Measurements from ENCODE around the gene GSN. TPM values are rescaled to one million over a fixed set of nuclear protein-coding genes. Genes with fewer than 3 reads are reported as not detected.

GSN gene
- total and polyA plus RNA-seq, 9 donors = 269 to 422 (median 313) TPM

- peak; percentile 63 for DNase-seq
- Histone ChIP-seq H3K9me3 (replicated peaks; ENCODE audit: control insufficient read depth, low read depth, low read length) (no peaks in the 10 kb centered on the region), H3K27me3 (ENCODE audit: control insufficient read depth, insufficient read depth, low read length) (no peaks in the 10 kb centered on the region), H3K36me3 (ENCODE audit: control insufficient read depth, insufficient read depth, low read length) (peaks cover 10% of the 10 kb centered on the region), H3K4me3 (ENCODE audit: low read length) (no peak overlapping the region), H3K27ac (ENCODE audit: low read length) (peak overlapping the region; percentile 54), H3K4me1 (ENCODE audit: control insufficient read depth, insufficient read depth, low read length) (peaks cover 53% of the 10 kb centered on the region)
- 35% methylated on average over 3 of the region's 6 CpGs for WGBS (ENCODE audit: insufficient coverage)
These were observed 26.3 kb downstream of the GSN start for GRCh38 chr9:121294151-121294743.

GRCh38 chr9:121294866-121295661 is 27.1 kb downstream of the GSN start:
- Histone ChIP-seq H3K36me3 (ENCODE audit: control insufficient read depth, insufficient read depth, low read length) (peaks cover 10% of the 10 kb centered on the region), H3K4me3 (ENCODE audit: low read length) (no peak overlapping the region), H3K27ac (ENCODE audit: low read length) (peak overlapping the region; percentile 83), H3K9me3 (replicated peaks; ENCODE audit: control insufficient read depth, low read depth, low read length) (no peaks in the 10 kb centered on the region), H3K4me1 (ENCODE audit: control insufficient read depth, insufficient read depth, low read length) (peaks cover 48% of the 10 kb centered on the region), H3K27me3 (ENCODE audit: control insufficient read depth, insufficient read depth, low read length) (no peaks in the 10 kb centered on the region)
- WGBS (ENCODE audit: insufficient coverage) = 38% methylated on average over 3 of the region's 13 CpGs
- peak; percentile 97 for DNase-seq

DNA sequence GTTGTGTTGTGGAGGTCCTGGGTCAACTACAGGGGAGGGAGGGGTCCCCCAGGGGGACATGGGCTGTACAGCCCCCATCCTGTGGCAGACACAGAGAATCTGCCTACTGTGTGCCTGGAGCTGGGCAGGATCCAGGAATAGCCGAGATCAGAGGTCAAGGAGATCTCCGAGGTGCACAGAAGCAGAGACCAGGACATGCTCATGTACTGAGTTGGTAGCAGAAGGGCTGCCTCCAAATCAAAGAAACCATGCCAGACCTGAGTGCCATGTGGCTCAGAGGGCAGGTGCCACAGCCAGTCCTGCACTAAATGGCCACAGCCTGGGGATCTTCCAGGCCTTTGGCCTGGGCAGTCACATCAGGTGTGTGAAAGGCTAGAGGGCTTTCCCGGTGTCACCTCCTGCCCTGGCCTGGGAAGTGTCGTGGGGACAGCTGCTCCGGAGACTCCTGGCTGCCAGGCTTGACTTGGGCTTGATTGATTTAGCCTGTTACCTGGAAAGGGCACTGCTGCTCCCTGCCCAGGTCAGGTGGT is 27.8 kb downstream of the GSN start:
- Histone ChIP-seq H3K4me3 (ENCODE audit: low read length) (no peak overlapping the region), H3K4me1 (ENCODE audit: control insufficient read depth, insufficient read depth, low read length) (peaks cover 52% of the 10 kb centered on the region), H3K36me3 (ENCODE audit: control insufficient read depth, insufficient read depth, low read length) (peaks cover 10% of the 10 kb centered on the region), H3K27ac (ENCODE audit: low read length) (peak overlapping the region; percentile 83), H3K27me3 (ENCODE audit: control insufficient read depth, insufficient read depth, low read length) (no peaks in the 10 kb centered on the region), H3K9me3 (replicated peaks; ENCODE audit: control insufficient read depth, low read depth, low read length) (no peaks in the 10 kb centered on the region)
- DNase-seq = no peak
- 67% methylated on average over 5 of the region's 5 CpGs for WGBS (ENCODE audit: insufficient coverage)

DNA sequence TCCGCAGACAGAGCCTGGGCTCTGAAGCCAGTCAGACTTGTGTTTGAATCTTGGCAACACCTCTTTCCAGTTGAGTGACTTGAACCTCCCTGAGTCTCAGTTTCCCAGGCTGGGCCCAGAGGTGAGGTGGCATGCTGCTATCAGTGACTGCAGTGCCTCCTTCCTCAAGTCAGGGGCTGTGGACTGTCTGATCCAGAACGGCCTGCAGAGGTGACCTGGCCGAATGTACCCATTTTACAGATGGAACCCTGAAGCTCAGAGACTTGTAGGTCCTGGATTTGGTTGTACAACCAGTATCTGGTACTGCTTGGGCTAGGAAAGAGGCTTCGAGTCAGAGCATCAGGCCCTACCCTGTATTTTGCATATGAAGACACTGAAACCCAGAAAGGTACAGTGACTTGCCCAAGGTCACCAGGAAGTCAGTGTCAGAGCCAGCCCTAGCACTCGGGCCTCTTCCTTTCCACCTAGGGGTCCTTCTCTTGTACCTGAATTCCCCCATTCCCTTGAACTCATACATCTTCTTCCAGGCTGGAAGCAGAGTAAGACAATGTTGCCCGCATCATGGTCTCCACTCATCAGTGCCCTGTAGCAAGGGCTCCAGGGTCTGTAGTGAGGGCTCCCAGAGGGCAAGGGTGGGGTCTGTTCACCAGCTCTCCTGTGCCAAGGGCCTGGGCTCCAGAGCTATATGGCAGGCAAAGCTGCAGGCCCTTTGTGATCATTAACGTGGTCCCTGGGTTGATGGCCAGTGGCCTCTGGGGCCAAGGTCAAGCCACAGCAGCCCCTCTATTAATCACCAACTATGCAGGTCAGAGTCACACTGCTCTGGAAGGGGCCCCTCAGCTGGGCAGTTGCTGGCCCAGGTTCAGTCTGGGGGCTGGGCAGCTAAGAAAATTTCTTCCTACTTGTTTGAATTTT is 28.5 kb downstream of the GSN start:
- no peaks in the 10 kb centered on the region for H3K27me3 ChIP-seq (ENCODE audit: control insufficient read depth, insufficient read depth, low read length)
- H3K27ac ChIP-seq (ENCODE audit: low read length) = peak overlapping the region; percentile 52
- no peak overlapping the region for H3K4me3 ChIP-seq (ENCODE audit: low read length)

DNA sequence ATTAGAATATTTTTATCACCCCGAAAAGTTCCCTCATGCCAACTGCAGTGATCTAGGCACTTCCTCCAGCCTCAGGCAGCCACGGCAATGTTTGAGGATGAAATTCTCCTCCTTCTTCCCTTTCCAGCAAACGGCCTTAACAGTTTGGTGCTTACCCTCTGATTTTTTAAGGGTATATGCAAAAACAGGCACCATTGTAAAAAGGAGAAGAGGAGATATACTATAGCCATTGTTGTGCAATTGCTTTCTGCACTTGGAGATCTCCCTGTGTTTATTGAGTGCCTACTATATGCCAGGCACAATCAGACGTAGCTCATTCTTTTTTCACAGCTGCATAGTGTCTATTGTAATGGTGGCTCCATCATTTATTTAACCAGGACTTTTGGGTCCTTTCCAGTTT is 29.4 kb downstream of the GSN start:
- Histone ChIP-seq H3K4me1 (ENCODE audit: control insufficient read depth, insufficient read depth, low read length) (peaks cover 63% of the 10 kb centered on the region), H3K27ac (ENCODE audit: low read length) (peak overlapping the region; percentile 48), H3K36me3 (ENCODE audit: control insufficient read depth, insufficient read depth, low read length) (peaks cover 18% of the 10 kb centered on the region), H3K9me3 (replicated peaks; ENCODE audit: control insufficient read depth, low read depth, low read length) (no peaks in the 10 kb centered on the region), H3K27me3 (ENCODE audit: control insufficient read depth, insufficient read depth, low read length) (no peaks in the 10 kb centered on the region), H3K4me3 (ENCODE audit: low read length) (no peak overlapping the region)
- DNase-seq = no peak
- no CpG with 5 or more reads among the region's 4 CpGs for WGBS (ENCODE audit: insufficient coverage)

More for the DNA sequence above, 28.5 kb downstream of the GSN start:
- Histone ChIP-seq H3K9me3 (replicated peaks; ENCODE audit: control insufficient read depth, low read depth, low read length) (no peaks in the 10 kb centered on the region), H3K4me1 (ENCODE audit: control insufficient read depth, insufficient read depth, low read length) (peaks cover 56% of the 10 kb centered on the region), H3K36me3 (ENCODE audit: control insufficient read depth, insufficient read depth, low read length) (peaks cover 10% of the 10 kb centered on the region)
- WGBS (ENCODE audit: insufficient coverage) = 81% methylated on average over 6 of the region's 7 CpGs
- DNase-seq = no peak

DNA sequence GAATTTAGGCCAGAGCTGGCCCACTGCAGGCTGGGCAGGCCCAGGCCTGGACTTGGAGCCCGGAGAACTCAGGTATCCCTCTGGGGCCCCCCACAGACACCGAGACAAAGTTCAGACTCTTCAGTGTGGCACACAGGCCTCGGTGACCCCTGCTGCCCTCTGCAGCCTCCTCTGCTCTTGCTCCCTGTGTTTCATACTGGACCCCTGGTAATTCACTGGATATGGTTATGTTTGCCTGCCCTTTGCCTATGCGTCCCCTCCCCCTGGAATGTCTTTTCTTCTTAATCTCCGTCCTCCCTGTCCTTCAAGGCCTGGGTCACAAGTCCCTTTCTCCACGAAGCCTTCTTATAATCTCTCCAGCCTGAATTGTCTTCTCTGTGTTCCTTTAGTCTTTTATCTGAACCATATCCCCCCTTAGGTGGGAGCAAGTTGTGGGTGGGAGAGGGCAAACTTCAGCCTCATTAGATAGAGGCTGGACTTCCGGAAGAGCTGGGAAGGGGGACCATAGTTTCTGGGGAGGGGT is 30.1 kb downstream of the GSN start:
- no peak overlapping the region for H3K4me3 ChIP-seq (ENCODE audit: low read length)
- 58% methylated on average over 4 of the region's 7 CpGs for WGBS (ENCODE audit: insufficient coverage)
- no peak for DNase-seq
- H3K4me1 ChIP-seq (ENCODE audit: control insufficient read depth, insufficient read depth, low read length) = peaks cover 63% of the 10 kb centered on the region
- peak overlapping the region; percentile 78 for H3K27ac ChIP-seq (ENCODE audit: low read length)
- H3K36me3 ChIP-seq (ENCODE audit: control insufficient read depth, insufficient read depth, low read length) = peaks cover 21% of the 10 kb centered on the region
- no peaks in the 10 kb centered on the region for H3K27me3 ChIP-seq (ENCODE audit: control insufficient read depth, insufficient read depth, low read length)
- H3K9me3 ChIP-seq (replicated peaks; ENCODE audit: control insufficient read depth, low read depth, low read length) = no peaks in the 10 kb centered on the region

GRCh38 chr9:121298689-121299466 is 30.9 kb downstream of the GSN start:
- peak overlapping the region; percentile 49 for H3K4me3 ChIP-seq (ENCODE audit: low read length)
- peaks cover 62% of the 10 kb centered on the region for H3K4me1 ChIP-seq (ENCODE audit: control insufficient read depth, insufficient read depth, low read length)
- peak overlapping the region; percentile 78 for H3K27ac ChIP-seq (ENCODE audit: low read length)
- WGBS (ENCODE audit: insufficient coverage) = 8% methylated on average over 4 of the region's 13 CpGs
- peak; percentile 97 for DNase-seq
- no peaks in the 10 kb centered on the region for H3K27me3 ChIP-seq (ENCODE audit: control insufficient read depth, insufficient read depth, low read length)
- peaks cover 28% of the 10 kb centered on the region for H3K36me3 ChIP-seq (ENCODE audit: control insufficient read depth, insufficient read depth, low read length)
- H3K9me3 ChIP-seq (replicated peaks; ENCODE audit: control insufficient read depth, low read depth, low read length) = no peaks in the 10 kb centered on the region

DNA sequence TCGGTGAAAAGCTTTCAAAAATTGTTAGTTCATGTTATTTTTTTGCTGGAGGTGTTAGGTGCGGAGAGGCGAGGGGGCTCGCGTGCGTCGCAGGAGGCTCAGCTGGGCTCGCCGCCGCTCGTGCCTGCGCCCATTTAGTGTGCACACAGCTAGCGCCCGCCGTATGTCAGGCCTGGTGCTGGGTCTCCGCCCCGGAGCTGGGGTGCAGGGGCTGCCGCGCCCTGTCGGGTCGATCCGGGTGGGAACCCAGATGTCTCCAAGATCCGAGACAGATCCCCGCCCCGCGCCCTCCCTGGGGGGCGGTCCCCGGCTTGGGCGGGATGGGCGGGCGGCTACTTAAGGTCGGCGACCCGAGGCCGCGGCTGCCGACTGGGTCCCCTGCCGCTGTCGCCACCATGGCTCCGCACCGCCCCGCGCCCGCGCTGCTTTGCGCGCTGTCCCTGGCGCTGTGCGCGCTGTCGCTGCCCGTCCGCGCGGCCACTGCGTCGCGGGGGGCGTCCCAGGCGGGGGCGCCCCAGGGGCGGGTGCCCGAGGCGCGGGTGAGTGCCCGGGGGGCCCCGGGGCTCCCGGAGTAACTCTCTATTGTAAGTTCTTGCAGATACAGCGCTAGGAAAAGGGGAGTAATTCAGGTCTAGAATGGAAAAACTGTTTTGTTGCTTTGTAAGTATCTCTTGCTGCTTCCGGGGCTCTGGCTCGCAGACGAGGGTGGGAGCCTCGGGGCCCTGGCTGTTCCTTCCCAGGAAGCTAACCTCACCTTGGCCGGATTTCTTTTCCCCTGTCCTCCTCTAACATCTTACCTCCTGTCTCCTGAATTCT is 31.7 kb downstream of the GSN start:
- Histone ChIP-seq H3K4me1 (ENCODE audit: control insufficient read depth, insufficient read depth, low read length) (peaks cover 59% of the 10 kb centered on the region), H3K27me3 (ENCODE audit: control insufficient read depth, insufficient read depth, low read length) (no peaks in the 10 kb centered on the region), H3K9me3 (replicated peaks; ENCODE audit: control insufficient read depth, low read depth, low read length) (no peaks in the 10 kb centered on the region), H3K27ac (ENCODE audit: low read length) (peak overlapping the region; percentile 78), H3K4me3 (ENCODE audit: low read length) (peak overlapping the region; percentile 49), H3K36me3 (ENCODE audit: control insufficient read depth, insufficient read depth, low read length) (peaks cover 36% of the 10 kb centered on the region)
- 3% methylated on average over 64 of the region's 74 CpGs for WGBS (ENCODE audit: insufficient coverage)
- peak; percentile 88 for DNase-seq
